H9 (cell line): Measurements from ENCODE around the gene SMYD5. TPM values are rescaled to one million over a fixed set of nuclear protein-coding genes. Genes with fewer than 3 reads are reported as not detected.

Source experiments
- DNase-seq: peaks from one replicate; pipeline ENCODE4 v3.0.0-alpha.2; 2017
- H2AFZ ChIP-seq: one replicate; pipeline ENCODE4 v1.6.1; 2013; ENCODE audit warnings: mild to moderate bottlenecking, low read length, control low read depth, moderate library complexity
- H2AK5ac ChIP-seq: 2 replicates; pipeline ENCODE4 v1.6.1; 2013; ENCODE audit warnings: low read length, control low read depth, mixed read lengths; ENCODE audit not compliant: insufficient read length
- H2BK120ac ChIP-seq: one replicate; pipeline ENCODE4 v1.6.1; 2013; ENCODE audit warnings: low read depth, mild to moderate bottlenecking, low read length, control low read depth, inconsistent platforms; ENCODE audit not compliant: poor library complexity, severe bottlenecking
- H2BK12ac ChIP-seq: 2 replicates; pipeline ENCODE4 v1.6.1; 2013; ENCODE audit warnings: low read length, control low read depth, mixed read lengths, low read depth; ENCODE audit not compliant: insufficient read length
- H2BK15ac ChIP-seq: 2 replicates; pipeline ENCODE4 v1.6.1; 2013; ENCODE audit warnings: low read depth, low read length, control low read depth
- H2BK20ac ChIP-seq: one replicate; pipeline ENCODE4 v1.6.1; 2013; ENCODE audit warnings: low read depth, mild to moderate bottlenecking, low read length, control low read depth, inconsistent platforms; ENCODE audit not compliant: poor library complexity, severe bottlenecking
- H2BK5ac ChIP-seq: 2 replicates; pipeline ENCODE4 v1.6.1; 2013; ENCODE audit warnings: low read length, control low read depth, mixed read lengths; ENCODE audit not compliant: insufficient read length
- H3K14ac ChIP-seq: 2 replicates; pipeline ENCODE4 v1.6.1; 2013; ENCODE audit warnings: low read length, control low read depth; ENCODE audit not compliant: insufficient read depth
- H3K18ac ChIP-seq: 2 replicates; pipeline ENCODE4 v1.6.1; 2013; ENCODE audit warnings: low read depth, mild to moderate bottlenecking, mixed read lengths, low read length, control low read depth; ENCODE audit not compliant: insufficient read length
- H3K23ac ChIP-seq: 2 replicates; pipeline ENCODE4 v1.6.1; 2013; ENCODE audit warnings: low read length, control low read depth, mixed read lengths, low read depth; ENCODE audit not compliant: insufficient read length
- H3K23me2 ChIP-seq: 2 replicates; pipeline ENCODE4 v1.6.1; 2013; ENCODE audit warnings: low read depth, mild to moderate bottlenecking, mixed read lengths, low read length, control low read depth; ENCODE audit not compliant: insufficient read length, poor library complexity, severe bottlenecking
- H3K27ac ChIP-seq: 2 replicates; pipeline ENCODE4 v1.5.1; 2013; ENCODE audit warnings: low read length, control low read depth, mixed read lengths, low read depth; ENCODE audit not compliant: insufficient read length
- H3K27me3 ChIP-seq: 2 replicates; pipeline ENCODE4 v1.6.1; 2013; ENCODE audit warnings: low read length, control low read depth, inconsistent platforms; ENCODE audit not compliant: insufficient read depth
- H3K4ac ChIP-seq: 2 replicates; pipeline ENCODE4 v1.6.1; 2013; ENCODE audit warnings: low read depth, mild to moderate bottlenecking, control low read depth, inconsistent platforms, low read length, moderate library complexity
- H3K4me1 ChIP-seq: 2 replicates; pipeline ENCODE4 v1.6.1; 2013; ENCODE audit warnings: low read length, control low read depth, inconsistent platforms; ENCODE audit not compliant: insufficient read depth
- H3K4me2 ChIP-seq: 2 replicates; pipeline ENCODE4 v1.6.1; 2013; ENCODE audit warnings: low read length, control low read depth, mixed read lengths; ENCODE audit not compliant: insufficient read length, insufficient read depth
- H3K56ac ChIP-seq: 2 replicates; pipeline ENCODE4 v1.6.1; 2013; ENCODE audit warnings: low read depth, mild to moderate bottlenecking, mixed read lengths, low read length, control low read depth; ENCODE audit not compliant: insufficient read length
- H3K79me1 ChIP-seq: 2 replicates; pipeline ENCODE4 v1.6.1; 2013; ENCODE audit warnings: low read depth, mild to moderate bottlenecking, moderate library complexity, low read length, control low read depth, inconsistent platforms; ENCODE audit not compliant: insufficient read depth, poor library complexity, severe bottlenecking
- H3K79me2 ChIP-seq: 2 replicates; pipeline ENCODE4 v1.6.1; 2013; ENCODE audit warnings: low read length, control low read depth, inconsistent platforms; ENCODE audit not compliant: insufficient read depth
- H3K9ac ChIP-seq: 2 replicates; pipeline ENCODE4 v1.6.1; 2013; ENCODE audit warnings: low read length, control low read depth, mixed read lengths; ENCODE audit not compliant: insufficient read length; ENCODE audit errors: extremely low read depth
- H3K9me3 ChIP-seq: one replicate; pipeline ENCODE4 v1.6.1; 2013; ENCODE audit warnings: low read depth, low read length, inconsistent platforms; ENCODE audit not compliant: control insufficient read depth
- H3T11ph ChIP-seq: one replicate; pipeline ENCODE4 v1.6.1; 2013; ENCODE audit warnings: mild to moderate bottlenecking, low read length, control low read depth, inconsistent platforms
- H4K20me1 ChIP-seq: one replicate; pipeline ENCODE4 v1.6.1; 2013; ENCODE audit not compliant: control insufficient read depth, insufficient read length, insufficient read depth
- H4K5ac ChIP-seq: 2 replicates; pipeline ENCODE4 v1.6.1; 2013; ENCODE audit warnings: low read depth, mild to moderate bottlenecking, mixed read lengths, low read length, control low read depth; ENCODE audit not compliant: insufficient read length
- H4K8ac ChIP-seq: replicated peaks from 2 replicates; pipeline ENCODE4 v1.6.1; 2013; ENCODE audit warnings: low read length, control low read depth, mixed read lengths, low read depth; ENCODE audit not compliant: insufficient read length
- H4K91ac ChIP-seq: 2 replicates; pipeline ENCODE4 v1.6.1; 2013; ENCODE audit warnings: low read depth, mild to moderate bottlenecking, moderate library complexity, mixed read lengths, low read length, control low read depth; ENCODE audit not compliant: insufficient read length
- H3K27ac Mint-ChIP-seq, 3 experiments: 2 replicates in 2 of 3; 3 replicates in 1 of 3; pipeline ENCODE4 v1.8.0; 2020 to 2021; ENCODE audit warnings: mixed read lengths in 3 of 3, mild to moderate bottlenecking in 1 of 3, moderate library complexity in 1 of 3
- H3K27me3 Mint-ChIP-seq: 2 replicates; pipeline ENCODE4 v1.8.0; 2021; ENCODE audit warnings: low read depth, mild to moderate bottlenecking, moderate library complexity, mixed read lengths
- H3K36me3 Mint-ChIP-seq, 3 experiments: 2 replicates in 2 of 3; 3 replicates in 1 of 3; pipeline ENCODE4 v1.8.0; 2020 to 2021; ENCODE audit warnings: low read depth in 3 of 3, mixed read lengths in 3 of 3; ENCODE audit not compliant: insufficient read depth in 1 of 3
- H3K4me1 Mint-ChIP-seq, 2 experiments: 2 replicates each; pipeline ENCODE4 v1.8.0; 2020; ENCODE audit warnings: mixed read lengths in 2 of 2
- H3K4me3 Mint-ChIP-seq, 2 experiments: 2 replicates in 1 of 2; 3 replicates in 1 of 2; pipeline ENCODE4 v1.8.0; 2020 to 2021; ENCODE audit warnings: mild to moderate bottlenecking in 2 of 2, mixed read lengths in 2 of 2, moderate library complexity in 1 of 2
- H3K9me3 Mint-ChIP-seq, 2 experiments: 2 replicates in 1 of 2; 3 replicates in 1 of 2; pipeline ENCODE4 v1.8.0; 2020; ENCODE audit warnings: mild to moderate bottlenecking in 2 of 2, mixed read lengths in 2 of 2, moderate library complexity in 1 of 2
- WGBS: extraction: QIAGEN DNeasy Blood & Tissue Kit; methylation state at CpG from one replicate; pipeline ENCODE4 v1.1.7; 2013; ENCODE audit warnings: missing lambda C conversion rate, low lambda C conversion rate, mixed read lengths; ENCODE audit not compliant: insufficient read length; ENCODE audit errors: extremely low coverage; 5-methylcytosine and 5-hydroxymethylcytosine counted together
- total RNA-seq: library from RNA; stranded (reverse); gene quantifications from 2 replicates; pipeline ENCODE4 v1.2.1, GENCODE V29; 2021
- TF ChIP-seq, protein P1 (sequence below): fragments of 200-600 bp; sonication (generic); conservative IDR thresholded peaks from 3 replicates; pipeline ENCODE4 v1.8.0; 2021; ENCODE audit warnings: antibody characterized with exemption, mild to moderate bottlenecking

SMYD5 gene
- total RNA-seq, 1 experiment from 2014 or later = 45.2 TPM

- Mint-ChIP-seq H3K4me1 (peaks cover 31 to 32% of the 10 kb centered on the region in 2 experiments), H3K36me3 (peaks cover 18 to 62% (median 53%) of the 10 kb centered on the region in 3 experiments), H3K4me3 (no peak overlapping the region), H3K9me3 (no peaks in the 10 kb centered on the region), H3K27me3 (no peaks in the 10 kb centered on the region), H3K27ac (peak overlapping the region; percentile 69 to 95 (median 86); a peak in 4 of 7 replicates)
- no peak for DNase-seq
- peaks cover 8% of the 10 kb centered on the region; the same call in 1 of the 2 replicates for H3K4me1 ChIP-seq
- H4K8ac ChIP-seq = no peak overlapping the region
- no peak overlapping the region for H3T11ph ChIP-seq
- no peak overlapping the region for H2AK5ac ChIP-seq
- H4K91ac ChIP-seq = no peak overlapping the region
- TF ChIP-seq, protein P1, sequence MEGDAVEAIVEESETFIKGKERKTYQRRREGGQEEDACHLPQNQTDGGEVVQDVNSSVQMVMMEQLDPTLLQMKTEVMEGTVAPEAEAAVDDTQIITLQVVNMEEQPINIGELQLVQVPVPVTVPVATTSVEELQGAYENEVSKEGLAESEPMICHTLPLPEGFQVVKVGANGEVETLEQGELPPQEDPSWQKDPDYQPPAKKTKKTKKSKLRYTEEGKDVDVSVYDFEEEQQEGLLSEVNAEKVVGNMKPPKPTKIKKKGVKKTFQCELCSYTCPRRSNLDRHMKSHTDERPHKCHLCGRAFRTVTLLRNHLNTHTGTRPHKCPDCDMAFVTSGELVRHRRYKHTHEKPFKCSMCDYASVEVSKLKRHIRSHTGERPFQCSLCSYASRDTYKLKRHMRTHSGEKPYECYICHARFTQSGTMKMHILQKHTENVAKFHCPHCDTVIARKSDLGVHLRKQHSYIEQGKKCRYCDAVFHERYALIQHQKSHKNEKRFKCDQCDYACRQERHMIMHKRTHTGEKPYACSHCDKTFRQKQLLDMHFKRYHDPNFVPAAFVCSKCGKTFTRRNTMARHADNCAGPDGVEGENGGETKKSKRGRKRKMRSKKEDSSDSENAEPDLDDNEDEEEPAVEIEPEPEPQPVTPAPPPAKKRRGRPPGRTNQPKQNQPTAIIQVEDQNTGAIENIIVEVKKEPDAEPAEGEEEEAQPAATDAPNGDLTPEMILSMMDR = no peak
- H3K4me2 ChIP-seq = no peak overlapping the region
- H3K18ac ChIP-seq = no peak overlapping the region
- no peak overlapping the region for H2BK5ac ChIP-seq
- H3K27me3 ChIP-seq = no peaks in the 10 kb centered on the region
- no peak overlapping the region for H3K27ac ChIP-seq
- no peak overlapping the region for H2BK12ac ChIP-seq
- no peaks in the 10 kb centered on the region for H4K20me1 ChIP-seq
- no peak overlapping the region for H2BK20ac ChIP-seq
- H3K14ac ChIP-seq = no peak overlapping the region
- no peak overlapping the region for H3K4ac ChIP-seq
- H3K9ac ChIP-seq = no peak overlapping the region
- H2BK120ac ChIP-seq = no peak overlapping the region
- no CpG with 5 or more reads among the region's 1 CpG for WGBS
- no peak overlapping the region for H2BK15ac ChIP-seq
- H3K56ac ChIP-seq = no peak overlapping the region
- no peak overlapping the region for H4K5ac ChIP-seq
- H3K23ac ChIP-seq = no peak overlapping the region
- H3K79me2 ChIP-seq = peaks cover 39% of the 10 kb centered on the region
- no peaks in the 10 kb centered on the region for H3K9me3 ChIP-seq
- no peak overlapping the region for H2AFZ ChIP-seq
- no peaks in the 10 kb centered on the region for H3K79me1 ChIP-seq
- peaks cover 9% of the 10 kb centered on the region for H3K23me2 ChIP-seq
Observed at GRCh38 chr2:73238976-73239375, 24.9 kb downstream of the SMYD5 start.
